Measurements from ENCODE around the gene TMEM263.
"Not testable (repeated sequence)": the region's sequence is repeated elsewhere in the genome, so short reads cannot be mapped to it uniquely, and the experiment has no call there.

GRCh38 chr12:106921976-106922375, 33.7 kb upstream of the TMEM263 start:
- TF ChIP-seq MAFK (conservative IDR thresholded peaks at IDR 0.05 in 1 of 2, IDR thresholded peaks at IDR 0.05 in 1 of 2; ENCODE audit: low read length in 2 of 2); KIAA2018 (CRISPR knock-in tag; IDR thresholded peaks at IDR 0.05; ENCODE audit: borderline replicate concordance): not testable (repeated sequence)
